GM20000 (cell line): ENCODE results near the gene SDC4.

Experiments
- DNase-seq: peaks from one replicate; pipeline ENCODE4 v3.0.0; 2012; ENCODE audit warnings: low spot score
- TF ChIP-seq, protein P1 (sequence below): IDR thresholded peaks from 2 replicates; pipeline ENCODE4 v1.5.1; 2012; ENCODE audit warnings: mild to moderate bottlenecking, control low read depth; ENCODE audit errors: extremely low read depth, missing control alignments

The SDC4 gene

GRCh38 chr20:45370571-45371160 is 22.4 kb upstream of the SDC4 start:
- TF ChIP-seq, protein P1, sequence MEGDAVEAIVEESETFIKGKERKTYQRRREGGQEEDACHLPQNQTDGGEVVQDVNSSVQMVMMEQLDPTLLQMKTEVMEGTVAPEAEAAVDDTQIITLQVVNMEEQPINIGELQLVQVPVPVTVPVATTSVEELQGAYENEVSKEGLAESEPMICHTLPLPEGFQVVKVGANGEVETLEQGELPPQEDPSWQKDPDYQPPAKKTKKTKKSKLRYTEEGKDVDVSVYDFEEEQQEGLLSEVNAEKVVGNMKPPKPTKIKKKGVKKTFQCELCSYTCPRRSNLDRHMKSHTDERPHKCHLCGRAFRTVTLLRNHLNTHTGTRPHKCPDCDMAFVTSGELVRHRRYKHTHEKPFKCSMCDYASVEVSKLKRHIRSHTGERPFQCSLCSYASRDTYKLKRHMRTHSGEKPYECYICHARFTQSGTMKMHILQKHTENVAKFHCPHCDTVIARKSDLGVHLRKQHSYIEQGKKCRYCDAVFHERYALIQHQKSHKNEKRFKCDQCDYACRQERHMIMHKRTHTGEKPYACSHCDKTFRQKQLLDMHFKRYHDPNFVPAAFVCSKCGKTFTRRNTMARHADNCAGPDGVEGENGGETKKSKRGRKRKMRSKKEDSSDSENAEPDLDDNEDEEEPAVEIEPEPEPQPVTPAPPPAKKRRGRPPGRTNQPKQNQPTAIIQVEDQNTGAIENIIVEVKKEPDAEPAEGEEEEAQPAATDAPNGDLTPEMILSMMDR, result no peak
- no peak for DNase-seq

DNA sequence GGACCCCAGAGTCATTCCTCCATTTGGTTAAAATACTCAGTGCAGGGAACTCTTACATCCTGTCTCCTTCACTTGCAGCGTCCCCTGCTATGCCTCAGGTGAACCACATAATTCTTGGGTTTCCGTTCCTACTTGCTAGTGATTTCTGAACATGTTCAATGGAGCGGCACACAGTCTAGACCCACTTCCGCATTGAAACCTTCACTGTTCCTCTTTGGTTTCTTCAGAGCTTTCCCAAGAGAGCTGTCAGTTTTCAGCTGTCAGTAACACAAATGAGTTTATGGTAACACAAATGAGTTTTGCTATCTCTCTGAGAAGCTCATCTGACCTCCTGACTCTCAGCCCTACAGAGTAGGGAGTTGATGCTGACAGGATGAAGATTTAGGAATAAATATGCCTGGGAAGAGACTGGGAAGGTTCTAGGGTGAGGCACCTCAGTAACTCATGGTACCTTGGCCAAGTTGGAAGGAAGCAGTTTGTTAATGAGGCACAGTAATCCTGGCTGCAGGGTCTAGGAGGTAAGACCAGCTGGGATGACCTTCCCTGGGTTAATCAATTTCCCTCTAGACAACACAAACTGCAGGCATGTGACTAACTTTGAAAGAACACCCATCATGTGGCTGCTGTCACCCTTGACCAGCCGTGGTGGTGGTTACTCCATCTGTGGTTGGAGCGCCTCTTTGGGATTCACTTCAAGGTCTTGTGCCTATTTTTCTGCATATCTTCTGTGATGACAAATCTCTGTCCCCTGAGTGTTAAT is 20.2 kb upstream of the SDC4 start:
- peak; percentile 86 for DNase-seq
- TF ChIP-seq, protein P1, result no peak

GRCh38 chr20:45367126-45367525 is 18.9 kb upstream of the SDC4 start:
- TF ChIP-seq, protein P1, result no peak
- DNase-seq, result no peak

GRCh38 chr20:45366631-45367030 is 18.4 kb upstream of the SDC4 start:
- TF ChIP-seq, protein P1, result no peak
- no peak for DNase-seq

DNA sequence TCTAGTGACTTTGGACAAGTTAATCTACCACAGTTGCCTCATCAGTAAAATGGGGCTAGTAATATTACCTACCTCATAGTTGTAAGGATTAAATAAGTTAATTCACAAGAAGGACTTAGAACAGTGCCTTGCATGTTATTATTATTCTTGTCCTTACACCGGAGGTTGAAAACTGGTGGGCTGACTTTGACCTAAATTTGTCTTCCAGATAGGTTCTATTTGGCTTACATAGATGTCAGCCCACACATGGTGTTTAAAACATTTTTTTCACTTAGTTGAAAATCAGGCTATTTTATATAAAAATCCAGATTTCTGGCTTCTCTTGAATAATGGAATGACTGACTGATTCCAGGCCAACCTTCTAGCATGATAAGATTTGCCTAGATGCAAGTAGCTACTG is 18.0 kb upstream of the SDC4 start:
- no peak for DNase-seq
- TF ChIP-seq, protein P1, result no peak

DNA sequence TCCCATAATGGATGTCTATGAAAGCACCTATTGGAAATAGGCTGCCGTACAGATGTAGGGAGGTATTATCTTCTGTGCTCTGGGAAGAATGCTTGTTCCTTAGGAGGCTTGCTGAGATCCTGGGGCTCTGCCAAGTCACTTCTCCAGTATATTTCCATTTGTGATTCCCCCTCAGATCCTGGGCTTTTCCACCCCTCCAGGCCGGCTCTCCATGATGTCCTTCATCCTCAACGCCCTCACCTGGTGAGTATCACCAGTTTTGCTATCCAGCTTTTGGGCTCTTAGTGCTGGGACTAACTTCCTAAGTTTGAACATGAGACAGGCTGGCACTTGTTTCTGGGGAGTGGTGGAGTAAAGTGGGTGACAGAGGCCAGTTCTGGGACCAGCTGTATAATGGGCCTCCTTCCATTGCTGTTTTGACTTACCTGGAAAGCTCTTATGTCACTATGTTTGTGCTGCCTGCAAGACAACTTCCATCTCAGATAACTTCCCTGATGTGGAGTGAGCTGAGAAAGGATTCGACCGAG is 17.3 kb upstream of the SDC4 start:
- TF ChIP-seq, protein P1, result no peak
- DNase-seq, result no peak

GRCh38 chr20:45363611-45364492 is 15.6 kb upstream of the SDC4 start:
- TF ChIP-seq, protein P1, result no peak
- DNase-seq, result no peak
